ENCODE measurements around the gene CST11.

Gene CST11

GRCh38 chr20:23415959-23416583, 36.6 kb downstream of the CST11 start:
- Histone ChIP-seq H3K4me3 (ENCODE audit: low read depth, low read length) (no peak overlapping the region), H3K36me3 (replicated peaks) (no peaks in the 10 kb centered on the region), H3K27me3 (replicated peaks) (no peaks in the 10 kb centered on the region), H3K27ac (no peak overlapping the region)
- DNase-seq, result no peak
- TF ChIP-seq, protein P1, sequence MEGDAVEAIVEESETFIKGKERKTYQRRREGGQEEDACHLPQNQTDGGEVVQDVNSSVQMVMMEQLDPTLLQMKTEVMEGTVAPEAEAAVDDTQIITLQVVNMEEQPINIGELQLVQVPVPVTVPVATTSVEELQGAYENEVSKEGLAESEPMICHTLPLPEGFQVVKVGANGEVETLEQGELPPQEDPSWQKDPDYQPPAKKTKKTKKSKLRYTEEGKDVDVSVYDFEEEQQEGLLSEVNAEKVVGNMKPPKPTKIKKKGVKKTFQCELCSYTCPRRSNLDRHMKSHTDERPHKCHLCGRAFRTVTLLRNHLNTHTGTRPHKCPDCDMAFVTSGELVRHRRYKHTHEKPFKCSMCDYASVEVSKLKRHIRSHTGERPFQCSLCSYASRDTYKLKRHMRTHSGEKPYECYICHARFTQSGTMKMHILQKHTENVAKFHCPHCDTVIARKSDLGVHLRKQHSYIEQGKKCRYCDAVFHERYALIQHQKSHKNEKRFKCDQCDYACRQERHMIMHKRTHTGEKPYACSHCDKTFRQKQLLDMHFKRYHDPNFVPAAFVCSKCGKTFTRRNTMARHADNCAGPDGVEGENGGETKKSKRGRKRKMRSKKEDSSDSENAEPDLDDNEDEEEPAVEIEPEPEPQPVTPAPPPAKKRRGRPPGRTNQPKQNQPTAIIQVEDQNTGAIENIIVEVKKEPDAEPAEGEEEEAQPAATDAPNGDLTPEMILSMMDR (IDR thresholded peaks at IDR 0.05; ENCODE audit: low read depth, low read length, missing control alignments), result no peak
- in situ Hi-C loops (cut with HindIII; ENCODE audit: low pct_ligation_motif_present, low sequenced_read_pairs), result no loop called here

- no peak overlapping the region for H3K4me3 ChIP-seq (ENCODE audit: low read depth, low read length)
- no peak overlapping the region for H3K27ac ChIP-seq
- in situ Hi-C loops (cut with HindIII; ENCODE audit: low pct_ligation_motif_present, low sequenced_read_pairs), result no loop called here
- no peaks in the 10 kb centered on the region for H3K36me3 ChIP-seq (replicated peaks)
- DNase-seq, result no peak
- H3K27me3 ChIP-seq (replicated peaks), result no peaks in the 10 kb centered on the region
- TF ChIP-seq, protein P1 (IDR thresholded peaks at IDR 0.05; ENCODE audit: low read depth, low read length, missing control alignments), result no peak
These were observed 37.1 kb downstream of the CST11 start for GRCh38 chr20:23415555-23415954.

- TF ChIP-seq, protein P1 (IDR thresholded peaks at IDR 0.05; ENCODE audit: low read depth, low read length, missing control alignments), result no peak
- Histone ChIP-seq H3K36me3 (replicated peaks) (no peaks in the 10 kb centered on the region), H3K27ac (no peak overlapping the region), H3K4me3 (ENCODE audit: low read depth, low read length) (no peak overlapping the region), H3K27me3 (replicated peaks) (no peaks in the 10 kb centered on the region)
- no peak for DNase-seq
- in situ Hi-C loops (cut with HindIII; ENCODE audit: low pct_ligation_motif_present, low sequenced_read_pairs), result no loop called here
These were observed 38.0 kb downstream of the CST11 start for GRCh38 chr20:23414526-23415188.

- no peak overlapping the region for H3K4me3 ChIP-seq (ENCODE audit: low read depth, low read length)
- TF ChIP-seq, protein P1 (IDR thresholded peaks at IDR 0.05; ENCODE audit: low read depth, low read length, missing control alignments), result no peak
- DNase-seq, result no peak
- H3K27ac ChIP-seq, result no peak overlapping the region
- H3K27me3 ChIP-seq (replicated peaks), result no peaks in the 10 kb centered on the region
- no peaks in the 10 kb centered on the region for H3K36me3 ChIP-seq (replicated peaks)
- in situ Hi-C loops (cut with HindIII; ENCODE audit: low pct_ligation_motif_present, low sequenced_read_pairs), result no loop called here
These were observed 38.7 kb downstream of the CST11 start for GRCh38 chr20:23413862-23414422.

- TF ChIP-seq, protein P1 (IDR thresholded peaks at IDR 0.05; ENCODE audit: low read depth, low read length, missing control alignments), result no peak
- H3K4me3 ChIP-seq (ENCODE audit: low read depth, low read length), result no peak overlapping the region
- no peak for DNase-seq
- H3K27me3 ChIP-seq (replicated peaks), result no peaks in the 10 kb centered on the region
- in situ Hi-C loops (cut with HindIII; ENCODE audit: low pct_ligation_motif_present, low sequenced_read_pairs), result no loop called here
- no peak overlapping the region for H3K27ac ChIP-seq
- no peaks in the 10 kb centered on the region for H3K36me3 ChIP-seq (replicated peaks)
These were observed 40.6 kb downstream of the CST11 start for GRCh38 chr20:23412026-23412425.
